ENCODE data around the gene NEBL. TPM values are rescaled to one million over a fixed set of nuclear protein-coding genes. Genes with fewer than 3 reads are reported as not detected.

Gene NEBL
- total and polyA plus RNA-seq, 9 of the 15 experiments (the other 6 are each of a cell fraction or from before 2014, with no cell fraction given), result 0.82 to 14.6 (median 9.8) TPM

DNA sequence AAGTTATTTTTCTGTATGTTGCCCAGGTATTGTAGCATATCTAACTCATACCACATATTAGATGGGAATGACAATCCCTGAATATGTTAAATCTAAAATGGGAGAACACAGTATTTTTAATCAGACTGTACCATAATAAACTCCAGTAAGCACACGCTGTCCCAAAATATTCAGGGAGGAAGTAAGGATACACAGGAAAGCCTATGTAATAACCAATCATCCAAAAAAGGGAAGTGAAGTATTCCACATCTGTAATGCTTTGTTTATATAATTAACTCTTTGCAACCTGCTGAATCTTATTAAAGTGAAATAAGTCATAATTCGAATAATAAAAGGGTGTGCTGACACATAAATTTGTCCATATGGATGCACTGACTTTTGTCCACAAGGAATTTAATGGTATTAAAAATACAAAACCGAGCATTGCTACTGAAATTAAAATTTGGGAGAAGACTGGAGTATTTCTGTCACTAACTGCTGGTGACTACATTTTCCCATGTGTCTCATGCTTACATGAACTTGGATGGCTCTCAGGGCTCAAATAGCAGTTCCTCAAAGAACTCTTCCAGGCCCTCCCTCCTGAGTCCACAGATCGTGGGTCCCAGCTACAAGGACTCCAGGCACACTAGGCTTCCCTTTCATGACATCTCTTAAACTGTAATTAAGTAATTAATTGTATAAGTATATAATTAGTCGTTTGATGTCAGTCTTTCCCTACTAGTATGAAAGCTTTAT lies 120.6 kb downstream of the NEBL start:
- FAIRE-seq, result no peak
- Histone ChIP-seq H3K79me2 (ENCODE audit: control insufficient read depth, insufficient read depth, low read length) (no peaks in the 10 kb centered on the region), H2AFZ (ENCODE audit: low read depth, low read length) (no peak overlapping the region), H3K9me3 (replicated peaks; ENCODE audit: control insufficient read depth, insufficient read depth, low read depth, low read length) (no peaks in the 10 kb centered on the region), H3K9ac (ENCODE audit: insufficient read depth in 1 of 2, low read depth in 2 of 2, low read length in 2 of 2) (no peak overlapping the region), H3K4me1 (replicated peaks in 1 of 2; ENCODE audit: control insufficient read depth in 2 of 2, insufficient read depth in 2 of 2, low read length in 2 of 2) (no peaks in the 10 kb centered on the region), H3K36me3 (ENCODE audit: control insufficient read depth, insufficient read depth, low read length) (no peaks in the 10 kb centered on the region), H3K9me1 (ENCODE audit: control insufficient read depth, insufficient read depth, low read length) (no peaks in the 10 kb centered on the region), H3K27ac (ENCODE audit: extremely low read depth, low read depth, low read length) (no peak overlapping the region), H4K20me1 (replicated peaks; ENCODE audit: control insufficient read depth, insufficient read depth, low read length) (no peaks in the 10 kb centered on the region), H3K27me3 (ENCODE audit: control insufficient read depth in 2 of 2, insufficient read depth in 2 of 2, low read length in 2 of 2) (no peaks in the 10 kb centered on the region), H3K4me3 (no peak overlapping the region), H3K4me2 (ENCODE audit: insufficient read depth, low read length) (no peak overlapping the region)
- POLR2A ChIA-PET, result no interaction called here
- ATAC-seq, result no peak
- no peak for TF ChIP-seq HDAC2 (IDR thresholded peaks at IDR 0.05)
- TF ChIP-seq, protein P1, sequence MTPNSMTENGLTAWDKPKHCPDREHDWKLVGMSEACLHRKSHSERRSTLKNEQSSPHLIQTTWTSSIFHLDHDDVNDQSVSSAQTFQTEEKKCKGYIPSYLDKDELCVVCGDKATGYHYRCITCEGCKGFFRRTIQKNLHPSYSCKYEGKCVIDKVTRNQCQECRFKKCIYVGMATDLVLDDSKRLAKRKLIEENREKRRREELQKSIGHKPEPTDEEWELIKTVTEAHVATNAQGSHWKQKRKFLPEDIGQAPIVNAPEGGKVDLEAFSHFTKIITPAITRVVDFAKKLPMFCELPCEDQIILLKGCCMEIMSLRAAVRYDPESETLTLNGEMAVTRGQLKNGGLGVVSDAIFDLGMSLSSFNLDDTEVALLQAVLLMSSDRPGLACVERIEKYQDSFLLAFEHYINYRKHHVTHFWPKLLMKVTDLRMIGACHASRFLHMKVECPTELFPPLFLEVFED (CRISPR knock-in tag; conservative IDR thresholded peaks at IDR 0.05), result no peak
- no peak for TF ChIP-seq FOXJ2 (tag; IDR thresholded peaks at IDR 0.05)
- peak; percentile 59; the same call in 1 of the 2 replicates for TF ChIP-seq SPI1 (IDR thresholded peaks at IDR 0.05; ENCODE audit: borderline replicate concordance, low read depth, low read length)
- no peak for TF ChIP-seq ZBTB7A (IDR thresholded peaks at IDR 0.05; ENCODE audit: borderline replicate concordance, control insufficient read depth, low read depth, low read length)
- 0% methylated on average over 5 of the region's 5 CpGs for whole genome bisulfite sequencing (ENCODE audit: insufficient coverage, low coverage, missing lambda C conversion rate)
- intact Hi-C loops (cut with micrococcal nuclease) (no loop called here), in situ Hi-C loops (cut with MboI) (no loop called here)
- no TSS peak for BruUV-seq (replicated peaks)
- CTCF ChIA-PET (ENCODE audit: low intra/inter-chr PET ratio), result no interaction called here
- no peak for DNase-seq (ENCODE audit: extremely low read depth in 1 of 4, low spot score in 3 of 4)
